NCI-H2029 treated with DMSO at 0.1 percent for 48 hours (cell line): Measurements from ENCODE around the gene CELF2.
"Not testable (repeated sequence)": the region's sequence is repeated elsewhere in the genome, so short reads cannot be mapped to it uniquely, and the experiment has no call there.

Experiments
- DNase-seq: peaks from one replicate; lab custom pipeline; 2025; lab: John Stamatoyannopoulos, UW

The CELF2 gene

DNA sequence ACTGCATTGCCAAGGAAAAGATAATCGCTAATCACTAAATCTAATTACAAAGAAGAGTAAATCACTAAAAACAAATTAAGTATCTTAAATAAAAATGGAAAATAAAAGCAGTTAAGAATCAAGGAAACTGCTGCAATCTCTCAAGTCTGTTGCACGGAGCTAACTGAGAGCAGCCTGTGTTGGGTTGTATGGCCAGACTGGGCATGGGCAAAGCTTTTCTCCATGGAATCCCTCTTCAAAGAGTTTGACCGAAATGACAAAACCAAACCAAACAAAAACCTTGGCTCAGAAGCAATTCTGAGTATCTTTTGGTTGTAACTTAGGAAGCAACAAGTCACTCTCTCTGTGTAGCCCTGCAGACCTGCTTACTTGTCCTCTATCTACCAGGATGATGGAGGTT is 78.8 kb downstream of the CELF2 start:
- no peak for DNase-seq

DNA sequence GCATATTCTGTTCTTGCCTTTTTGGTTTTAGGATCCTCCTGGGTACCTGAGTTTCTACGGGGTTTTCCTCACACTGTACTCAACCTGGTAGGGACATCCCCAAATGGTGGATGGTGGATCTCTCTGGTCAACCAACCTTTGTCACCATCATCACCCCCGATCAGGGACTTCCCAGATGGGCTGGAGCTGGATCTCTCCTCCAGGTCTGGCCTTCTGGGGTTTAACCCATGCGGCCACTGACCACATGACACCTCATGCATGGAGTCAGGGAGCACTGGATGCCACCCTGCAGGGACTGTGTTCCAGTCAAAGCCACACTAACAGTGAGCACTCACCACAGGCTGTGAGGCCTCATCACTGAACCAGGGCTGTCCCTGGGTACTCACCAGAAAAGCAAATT is 80.0 kb downstream of the CELF2 start:
- DNase-seq = no peak

DNA sequence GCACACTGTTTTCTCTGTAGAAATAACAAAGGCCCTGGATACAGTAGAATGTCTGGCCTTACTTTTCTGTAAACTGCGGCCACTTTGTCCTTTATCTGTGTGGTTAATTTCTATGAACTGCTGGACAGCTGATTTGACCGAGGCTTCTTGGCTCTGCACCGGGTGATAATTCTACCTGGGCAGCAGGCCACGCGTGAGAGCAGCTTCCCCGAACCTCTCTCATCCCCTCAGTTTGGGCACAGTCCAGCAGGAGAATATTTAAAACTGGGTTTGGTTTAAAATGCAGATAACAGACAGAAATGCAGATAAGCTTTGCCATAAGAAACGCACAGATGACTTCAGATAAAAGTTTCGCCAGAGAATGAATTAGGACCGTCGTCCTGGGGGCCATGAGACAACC is 81.0 kb downstream of the CELF2 start:
- DNase-seq = no peak

DNA sequence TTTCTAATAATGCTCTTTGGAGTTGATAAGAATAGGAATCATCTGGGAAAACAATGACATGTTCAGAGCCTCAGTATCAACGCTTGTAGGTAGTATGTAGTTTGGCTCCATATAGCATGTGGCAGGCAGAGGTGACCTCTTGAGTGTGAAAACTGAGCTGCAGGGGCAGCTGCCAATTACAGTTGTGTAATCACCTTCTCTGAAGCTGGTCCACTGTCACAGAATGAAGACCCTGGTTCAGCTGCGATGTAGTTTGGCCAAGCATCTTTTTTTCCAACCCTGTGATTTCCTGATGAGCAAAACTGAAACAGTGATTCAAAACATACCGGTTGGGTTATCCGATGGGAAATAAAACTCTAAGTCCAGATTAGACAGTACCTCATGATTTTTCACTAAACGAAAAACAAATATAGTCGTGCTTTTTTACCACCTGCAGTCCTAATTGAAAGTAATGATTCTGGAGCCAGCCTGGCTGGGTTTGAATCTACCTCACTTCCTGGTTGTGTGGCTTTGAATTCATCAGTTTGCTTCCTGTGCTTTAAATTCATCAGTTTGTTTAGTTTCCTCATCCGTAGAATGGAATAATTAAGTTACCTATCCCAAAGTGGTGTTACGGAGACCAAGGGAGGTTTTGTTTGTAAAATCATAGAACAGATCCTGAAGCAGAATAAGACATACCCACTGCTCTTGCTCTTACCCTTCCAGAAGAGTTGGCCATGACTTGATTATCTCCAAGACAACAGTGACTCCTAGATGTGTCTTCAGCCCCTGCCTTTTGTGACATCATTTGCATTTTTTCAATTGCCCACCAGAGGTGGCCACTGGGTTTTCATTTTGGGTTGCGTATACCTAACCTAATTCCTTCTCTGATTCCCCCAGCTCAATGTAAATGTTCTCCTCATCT is 87.4 kb downstream of the CELF2 start:
- DNase-seq = no peak

DNA sequence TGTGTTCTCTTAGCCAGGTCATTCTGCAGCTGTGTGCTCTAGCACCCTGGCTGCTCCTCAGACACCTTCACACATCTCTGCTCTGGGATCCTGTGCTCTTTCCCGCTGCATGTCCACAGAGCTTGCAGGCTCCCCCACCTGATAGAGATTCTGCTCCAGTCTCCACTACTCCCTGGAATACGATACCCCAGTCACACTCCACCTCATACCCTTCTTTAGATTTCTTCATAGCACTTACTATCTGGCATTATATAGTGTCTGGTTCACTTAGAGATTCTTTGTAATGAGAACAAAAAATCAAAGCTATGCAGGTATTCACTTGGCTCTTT is 88.0 kb downstream of the CELF2 start:
- no peak for DNase-seq

DNA sequence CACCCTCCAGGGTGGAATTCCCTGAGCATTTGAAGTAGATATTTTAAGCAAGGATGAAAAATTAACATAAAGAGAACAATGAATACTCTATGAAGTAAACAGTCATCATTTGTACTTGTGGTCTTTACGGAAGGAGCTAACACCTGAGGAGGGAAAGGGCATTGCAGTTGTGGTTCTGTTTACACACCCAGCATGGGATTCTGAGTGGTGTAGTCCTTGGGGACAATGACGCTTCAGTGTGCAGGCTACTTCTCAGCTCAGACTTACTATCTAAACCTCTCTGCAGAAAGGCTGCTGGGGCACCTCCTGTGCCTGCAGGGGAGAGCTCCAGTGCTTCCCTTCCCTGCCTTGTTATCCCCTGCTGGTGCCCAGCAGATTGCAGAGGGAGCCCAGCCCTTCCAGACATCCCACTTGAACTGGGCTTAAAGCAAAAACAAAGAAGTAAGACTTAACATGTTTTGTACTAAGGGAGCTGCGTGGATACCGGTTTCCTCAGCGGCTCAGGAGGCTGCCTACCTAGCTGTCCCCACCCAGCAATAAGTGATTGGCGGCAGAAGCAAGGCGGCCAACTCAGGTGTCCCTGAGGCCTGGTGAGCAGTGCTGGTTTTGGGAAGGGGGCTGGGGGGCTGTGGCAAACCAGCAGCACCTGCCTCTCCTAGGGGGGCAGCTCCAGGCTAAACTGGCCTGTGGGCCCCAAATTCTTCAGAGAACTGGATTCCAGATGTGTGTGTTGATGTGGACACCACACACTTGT is 89.1 kb downstream of the CELF2 start:
- DNase-seq = no peak

DNA sequence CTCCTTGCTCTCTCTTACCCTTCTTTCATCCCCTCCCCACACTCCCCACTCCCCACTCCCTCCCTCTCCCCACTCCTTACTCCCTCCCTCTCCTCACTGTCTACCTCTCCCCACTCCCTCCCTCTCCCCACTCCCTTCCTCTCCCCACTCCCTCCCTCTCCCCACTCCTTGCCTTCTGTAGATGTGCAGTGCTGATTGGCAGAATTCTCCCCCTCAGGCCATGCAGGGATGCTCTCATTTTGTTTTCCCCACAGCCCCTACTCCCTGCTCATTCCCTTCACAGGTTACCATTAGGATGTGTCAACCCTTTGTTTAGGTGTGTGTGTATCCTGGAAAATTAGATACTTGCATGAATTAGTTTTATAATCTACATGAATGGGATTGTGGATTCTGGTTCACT is 90.3 kb downstream of the CELF2 start:
- DNase-seq = no peak

DNA sequence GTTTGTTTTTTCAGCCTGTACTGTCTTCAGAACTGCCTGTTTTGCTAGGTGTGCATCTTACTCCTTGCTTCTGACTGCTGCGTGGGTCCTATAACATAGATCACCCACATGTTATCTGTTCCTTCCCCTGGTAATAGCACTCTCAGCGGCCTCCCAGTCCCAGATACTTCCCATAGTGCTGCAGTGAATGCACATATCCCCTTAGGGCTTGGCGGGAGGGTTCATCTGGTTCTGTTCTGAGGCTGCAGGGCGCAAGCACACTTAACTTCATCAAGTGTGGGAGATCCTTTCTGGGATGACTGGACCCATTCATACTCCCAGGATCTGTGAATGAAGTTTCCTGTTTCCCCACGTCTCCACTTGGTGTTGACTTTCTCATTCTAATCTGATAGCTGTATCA is 90.7 kb downstream of the CELF2 start:
- DNase-seq = no peak

DNA sequence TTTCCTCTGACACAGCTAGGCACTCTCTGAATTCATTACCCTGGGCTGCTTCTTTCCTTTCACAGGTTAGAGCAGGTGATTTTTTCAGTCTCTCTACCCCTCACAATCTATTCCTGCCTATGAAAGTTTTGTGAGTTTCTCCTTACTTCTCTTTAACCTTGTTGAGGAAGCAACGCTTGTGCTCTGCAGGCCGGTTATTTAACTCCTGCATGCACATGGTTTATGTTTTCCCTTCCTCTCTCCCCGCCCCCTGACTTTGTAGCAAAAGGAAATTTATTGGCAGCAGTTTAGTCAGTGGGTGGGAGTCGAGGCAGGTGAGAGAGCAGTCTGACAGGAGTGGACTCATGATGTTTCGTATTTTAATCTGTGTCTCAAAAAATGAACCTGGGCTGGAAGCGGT is 91.9 kb downstream of the CELF2 start:
- no peak for DNase-seq

DNA sequence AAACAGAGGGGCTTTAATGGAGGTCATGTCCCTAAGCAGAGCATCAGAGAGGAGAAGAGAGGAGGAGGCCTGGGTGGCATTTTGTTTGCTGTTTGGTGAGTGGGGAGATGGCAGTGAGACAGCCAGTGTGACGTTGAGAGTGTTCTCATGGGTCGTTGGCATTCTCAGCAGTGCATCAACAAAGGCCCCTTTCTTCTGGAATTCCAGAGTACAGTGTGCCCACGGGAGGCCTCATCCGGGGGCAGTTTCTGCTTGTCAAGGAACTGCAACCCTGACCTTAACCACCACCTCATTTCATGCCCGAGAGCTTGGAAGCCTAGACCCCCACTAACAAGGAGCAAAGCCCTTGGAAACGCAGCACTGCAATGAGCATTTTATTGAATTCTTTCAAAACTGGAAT is 92.9 kb downstream of the CELF2 start:
- no peak for DNase-seq

DNA sequence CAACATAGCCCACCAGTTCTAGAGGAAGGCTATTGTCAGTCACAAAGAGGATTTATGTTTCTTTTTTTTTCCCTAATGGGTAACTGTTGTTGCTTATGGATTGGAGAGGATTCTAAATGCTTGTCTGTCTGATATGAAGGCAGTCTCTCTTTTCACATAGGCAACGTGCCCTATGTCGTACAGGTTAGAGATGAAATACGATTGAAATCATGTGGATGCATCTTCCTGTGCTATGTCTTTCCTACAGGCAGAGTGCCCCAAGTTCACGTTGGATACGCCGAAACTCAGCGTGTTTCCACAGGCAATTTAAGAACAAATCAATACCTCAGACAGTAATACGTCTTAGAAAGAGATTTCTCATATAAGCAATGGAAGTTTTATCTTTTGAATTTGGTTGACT is 93.8 kb downstream of the CELF2 start:
- no peak for DNase-seq

DNA sequence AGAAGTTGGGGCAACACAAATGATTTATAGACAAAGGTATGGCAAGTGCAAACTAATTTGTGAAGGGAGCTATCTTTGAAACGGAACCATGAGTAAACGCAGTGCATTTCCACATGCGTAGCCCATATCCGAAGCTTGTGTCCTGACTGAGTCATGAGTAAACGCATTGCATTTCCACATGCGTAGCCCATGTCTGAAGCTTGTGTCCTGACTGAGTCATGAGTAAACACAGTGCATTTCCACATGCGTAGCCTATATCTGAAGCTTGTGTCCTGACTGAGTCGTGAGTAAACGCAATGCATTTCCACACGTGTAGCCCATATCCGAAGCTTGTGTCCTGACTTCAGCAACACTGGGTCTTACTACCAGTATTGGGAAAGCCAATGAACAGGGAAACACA is 95.0 kb downstream of the CELF2 start:
- no peak for DNase-seq

DNA sequence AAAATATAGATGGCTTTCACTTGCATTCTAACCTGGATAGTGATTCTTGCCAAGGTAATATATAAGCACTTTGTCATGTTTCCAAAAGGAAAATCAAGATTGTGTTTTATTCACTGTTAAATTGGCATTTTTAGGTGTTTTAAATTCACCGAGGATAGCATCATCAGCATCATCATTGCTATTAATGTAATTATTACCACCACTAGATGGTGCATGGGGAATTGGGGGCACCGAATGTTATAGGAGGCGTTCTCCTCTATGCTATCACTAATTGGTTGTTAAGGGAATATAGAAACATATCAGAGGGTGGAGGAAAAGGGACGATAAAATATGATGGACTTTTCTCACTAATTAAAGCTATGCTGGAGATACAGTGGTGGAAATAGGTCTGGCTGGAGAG is 95.5 kb downstream of the CELF2 start:
- DNase-seq = no peak

DNA sequence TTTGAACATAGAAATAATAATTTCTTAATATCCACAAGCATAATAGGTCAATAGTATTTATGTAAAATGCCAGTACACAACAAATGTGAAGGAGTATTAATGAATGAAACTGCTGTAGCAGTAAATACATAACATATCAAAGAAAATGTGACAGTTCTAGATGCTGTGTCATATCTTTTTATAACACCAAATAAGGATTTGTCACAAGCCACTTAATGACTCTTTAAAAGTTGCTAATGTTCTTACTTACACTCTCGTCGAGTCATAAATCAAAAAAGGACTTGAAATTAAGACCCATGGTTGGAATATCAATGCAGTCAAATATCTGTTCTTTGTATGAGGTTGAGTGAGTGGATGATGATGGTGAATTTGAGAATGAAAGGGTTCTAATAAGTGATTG is 96.6 kb downstream of the CELF2 start:
- DNase-seq = no peak

DNA sequence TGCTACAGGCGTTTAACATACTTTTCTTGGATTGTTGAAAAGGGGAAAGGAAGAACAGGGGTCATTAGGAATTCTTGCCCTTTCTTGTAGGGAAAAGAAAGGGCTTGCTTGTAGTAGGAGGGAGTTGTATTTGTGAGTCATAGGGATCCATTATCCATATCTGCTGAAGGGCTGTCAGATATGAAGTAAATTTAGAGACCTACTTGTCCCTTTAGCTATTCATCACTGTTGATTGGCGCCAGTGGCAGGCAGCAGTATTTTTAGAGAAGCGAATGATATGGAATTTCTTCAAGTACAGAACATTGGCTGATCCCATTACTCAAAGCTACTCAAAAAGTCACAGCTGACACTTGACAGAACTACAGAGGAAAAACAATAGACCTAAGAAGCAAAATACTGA is 97.7 kb downstream of the CELF2 start:
- no peak for DNase-seq

DNA sequence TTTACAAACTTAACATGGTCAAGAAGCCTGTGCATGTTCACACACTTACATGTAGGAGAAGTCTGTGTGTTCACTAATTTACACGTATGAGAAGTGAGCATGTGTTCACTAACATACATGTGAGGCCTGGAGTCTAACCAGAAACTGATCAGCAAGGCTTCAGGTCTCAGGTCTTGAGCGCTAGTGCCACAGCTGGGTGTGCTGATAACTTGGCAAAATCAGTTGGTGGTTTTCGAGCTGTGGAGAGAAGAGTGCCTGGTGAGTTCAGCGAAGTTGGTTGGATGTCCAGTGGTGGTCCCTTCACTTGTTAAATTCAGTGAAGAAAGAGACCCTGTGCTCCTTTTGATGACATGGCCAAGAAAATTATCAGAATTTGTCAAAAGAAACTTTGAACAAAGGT is 98.7 kb downstream of the CELF2 start:
- DNase-seq = no peak

DNA sequence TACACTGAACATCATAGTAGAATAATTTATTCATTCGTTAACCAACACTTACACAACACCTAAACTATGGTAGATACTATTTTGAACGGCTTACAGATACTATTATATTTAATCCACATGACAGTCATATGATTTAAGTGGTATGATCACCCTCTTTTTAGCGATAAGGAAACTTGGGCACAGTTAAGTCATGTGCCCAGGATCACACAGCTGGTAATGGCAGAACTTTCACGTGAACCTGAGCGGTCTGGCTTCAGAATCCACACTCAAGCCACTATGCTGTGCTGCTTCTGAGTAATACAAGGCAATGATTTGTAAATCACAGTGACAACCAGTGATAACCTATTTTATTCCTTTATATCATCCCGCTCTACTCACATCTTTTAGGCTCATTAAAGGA is 99.1 kb downstream of the CELF2 start:
- DNase-seq = no peak

DNA sequence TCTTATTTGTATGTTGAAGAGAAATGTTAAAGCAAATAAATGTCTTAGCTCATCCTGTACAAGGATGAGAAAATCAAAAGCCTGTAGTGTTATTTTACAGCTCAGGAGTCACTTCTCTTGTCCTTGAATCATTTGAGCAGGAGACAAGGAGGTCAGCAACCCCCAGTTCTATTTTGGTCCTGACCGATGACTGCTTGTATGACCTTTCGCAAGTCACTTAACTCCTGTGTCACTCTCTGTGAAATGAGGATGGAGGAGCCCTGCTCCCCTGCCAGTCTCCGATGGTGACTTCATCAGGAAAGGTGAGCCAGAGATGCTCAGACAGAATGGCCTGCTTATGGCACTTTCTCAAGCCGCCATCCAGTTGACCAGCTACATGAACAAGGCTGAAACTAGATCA is 101.0 kb downstream of the CELF2 start:
- DNase-seq = no peak

DNA sequence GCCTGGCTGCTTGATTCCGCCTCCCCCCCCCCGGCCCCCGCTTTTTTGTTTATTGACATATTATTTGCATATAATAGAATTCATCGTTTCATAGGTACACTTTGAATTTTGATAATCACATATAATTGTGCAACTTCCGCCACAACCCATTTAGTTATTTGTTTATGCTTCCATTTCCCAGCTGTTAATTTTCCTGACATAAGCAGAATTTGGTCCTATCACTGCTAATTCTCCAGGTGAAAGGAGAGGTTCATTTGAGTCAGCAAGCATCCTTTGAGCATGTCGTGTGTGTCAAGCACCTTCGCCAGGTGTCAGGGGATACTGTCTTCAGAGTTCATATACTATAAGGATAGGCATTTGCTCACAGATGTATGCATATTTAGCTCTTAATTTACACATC is 102.2 kb downstream of the CELF2 start:
- DNase-seq = no peak

DNA sequence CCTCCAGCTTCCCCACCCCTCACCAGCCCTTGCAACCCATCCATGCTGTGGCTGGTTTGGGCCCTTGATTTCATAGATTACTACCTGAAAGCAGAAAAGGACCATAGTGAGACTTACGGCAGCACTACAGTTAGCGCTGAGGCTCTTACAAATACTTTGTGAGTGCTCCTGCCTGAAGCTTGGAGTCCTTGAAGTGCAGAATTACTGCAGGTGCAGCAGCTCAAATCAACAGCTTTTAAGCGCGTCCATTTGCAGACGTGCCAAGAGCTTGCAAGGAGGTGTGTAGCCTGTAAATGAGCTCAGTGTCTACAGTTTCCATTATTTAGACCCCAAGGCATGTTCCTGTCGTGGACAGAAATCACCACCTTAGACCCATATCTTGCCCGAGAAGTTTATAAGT is 103.0 kb downstream of the CELF2 start:
- DNase-seq = no peak

DNA sequence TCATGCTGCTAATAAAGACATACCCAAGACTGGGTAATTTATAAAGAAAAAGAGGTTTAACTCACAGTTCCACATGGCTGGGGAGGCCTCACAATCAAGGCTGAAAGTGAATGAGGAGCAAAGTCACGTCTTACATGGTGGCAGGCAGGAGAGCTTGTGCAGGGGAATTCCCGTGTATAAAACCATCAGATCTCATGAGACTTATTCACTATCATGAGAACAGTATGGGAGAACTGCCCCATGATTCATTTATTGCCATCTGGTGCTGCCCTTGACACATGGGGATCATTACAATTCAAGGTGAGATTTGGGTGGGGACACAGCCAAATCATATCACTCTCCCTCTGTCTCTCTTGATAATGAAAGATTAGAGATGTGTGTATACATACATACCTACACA is 106.2 kb downstream of the CELF2 start:
- not testable (repeated sequence) for DNase-seq

DNA sequence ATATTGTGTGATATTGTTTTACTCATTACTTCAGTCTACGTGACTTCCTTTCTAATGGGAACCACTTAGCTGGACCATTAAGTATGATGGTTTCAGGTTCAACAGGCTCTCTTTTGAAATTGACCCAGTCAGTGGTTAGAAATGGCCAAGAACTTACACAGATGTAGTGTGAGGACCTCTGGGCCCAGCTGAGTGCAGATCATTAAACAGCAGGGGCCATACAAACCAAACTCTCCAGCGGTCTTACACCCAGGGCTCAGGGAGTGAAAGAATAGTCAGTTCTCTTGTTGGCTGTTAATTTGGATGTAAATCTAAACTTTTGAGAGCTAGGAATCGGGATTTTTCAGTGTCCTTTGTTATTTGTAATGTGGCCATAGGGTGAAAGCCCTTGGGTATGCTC is 107.3 kb downstream of the CELF2 start:
- DNase-seq = no peak

DNA sequence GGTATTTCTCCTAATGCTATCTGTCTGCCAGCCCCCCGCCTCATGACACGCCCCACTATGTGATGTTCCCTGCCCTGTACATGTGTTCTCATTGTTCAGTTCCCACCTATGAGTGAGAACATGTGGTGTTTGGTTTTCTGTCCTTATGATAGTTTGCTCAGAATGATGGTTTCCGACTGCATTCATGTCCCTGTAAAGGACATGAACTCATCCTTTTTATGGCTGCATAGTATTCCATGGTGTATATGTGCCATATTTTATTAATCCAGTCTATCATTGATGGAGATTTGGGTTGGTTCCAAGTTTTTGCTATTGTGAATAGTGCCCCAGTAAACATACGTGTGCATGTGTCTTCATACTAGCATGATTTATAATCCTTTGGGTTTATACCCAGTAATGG is 109.3 kb downstream of the CELF2 start:
- not testable (repeated sequence) for DNase-seq
